Mesendoderm (in vitro differentiated cells): ENCODE data around the gene OLIG1.

Source experiments
- DNase-seq: peaks from one replicate; pipeline ENCODE4 v3.0.0; 2013
- H2AK5ac ChIP-seq: 2 replicates; pipeline ENCODE4 v1.6.1; 2013; ENCODE audit warnings: low read length, inconsistent platforms
- H2BK120ac ChIP-seq: 2 replicates; pipeline ENCODE4 v1.6.1; 2013; ENCODE audit warnings: low read depth, mild to moderate bottlenecking, low read length, moderate library complexity, mixed read lengths
- H2BK15ac ChIP-seq: replicated peaks from 2 replicates; pipeline ENCODE4 v1.6.1; 2013; ENCODE audit warnings: low read depth, mild to moderate bottlenecking, moderate library complexity
- H2BK5ac ChIP-seq: 2 replicates; pipeline ENCODE4 v1.6.1; 2013; ENCODE audit warnings: low read length, inconsistent platforms
- H3K18ac ChIP-seq: 2 replicates; pipeline ENCODE4 v1.6.1; 2013; ENCODE audit warnings: mild to moderate bottlenecking, low read length, mixed read lengths
- H3K23ac ChIP-seq: one replicate; pipeline ENCODE4 v1.6.1; 2013; ENCODE audit warnings: low read length
- H3K27ac ChIP-seq: 2 replicates; pipeline ENCODE4 v1.5.1; 2013; ENCODE audit warnings: low read depth, mild to moderate bottlenecking, inconsistent platforms, low read length, moderate library complexity
- H3K27me3 ChIP-seq: 2 replicates; pipeline ENCODE4 v1.6.1; 2013; ENCODE audit warnings: low read length, control low read depth, mild to moderate bottlenecking, inconsistent platforms; ENCODE audit not compliant: insufficient read depth, poor library complexity
- H3K36me3 ChIP-seq: 2 replicates; pipeline ENCODE4 v1.6.1; 2013; ENCODE audit warnings: low read length, inconsistent platforms; ENCODE audit not compliant: control insufficient read depth, insufficient read depth
- H3K4ac ChIP-seq: one replicate; pipeline ENCODE4 v1.6.1; 2013; ENCODE audit warnings: low read depth, mild to moderate bottlenecking, low read length, moderate library complexity
- H3K4me1 ChIP-seq: 2 replicates; pipeline ENCODE4 v1.6.1; 2013; ENCODE audit warnings: low read depth, low read length, inconsistent platforms; ENCODE audit not compliant: control insufficient read depth
- H3K4me2 ChIP-seq: 2 replicates; pipeline ENCODE4 v1.6.1; 2013; ENCODE audit warnings: low read length
- H3K4me3 ChIP-seq: 2 replicates; pipeline ENCODE4 v1.5.1; 2013; ENCODE audit warnings: mild to moderate bottlenecking, low read length
- H3K56ac ChIP-seq: one replicate; pipeline ENCODE4 v1.6.1; 2013; ENCODE audit warnings: low read length
- H3K79me1 ChIP-seq: 2 replicates; pipeline ENCODE4 v1.6.1; 2013; ENCODE audit warnings: low read length, inconsistent platforms
- H3K79me2 ChIP-seq: 2 replicates; pipeline ENCODE4 v1.6.1; 2013; ENCODE audit warnings: mild to moderate bottlenecking, low read length; ENCODE audit not compliant: control insufficient read depth, insufficient read depth
- H3K9ac ChIP-seq: 2 replicates; pipeline ENCODE4 v1.6.1; 2013; ENCODE audit warnings: low read length, inconsistent platforms
- H4K5ac ChIP-seq: one replicate; pipeline ENCODE4 v1.6.1; 2013; ENCODE audit warnings: low read length
- H4K8ac ChIP-seq: one replicate; pipeline ENCODE4 v1.6.1; 2013; ENCODE audit warnings: low read depth, mild to moderate bottlenecking, control low read depth, low read length, moderate library complexity
- WGBS: extraction: QIAGEN DNeasy Blood & Tissue Kit; methylation state at CpG from one replicate; pipeline ENCODE4 v1.1.7; 2013; ENCODE audit warnings: low lambda C conversion rate, missing lambda C conversion rate; ENCODE audit not compliant: insufficient coverage; ENCODE audit errors: extremely low coverage; 5-methylcytosine and 5-hydroxymethylcytosine counted together

The OLIG1 gene

DNA sequence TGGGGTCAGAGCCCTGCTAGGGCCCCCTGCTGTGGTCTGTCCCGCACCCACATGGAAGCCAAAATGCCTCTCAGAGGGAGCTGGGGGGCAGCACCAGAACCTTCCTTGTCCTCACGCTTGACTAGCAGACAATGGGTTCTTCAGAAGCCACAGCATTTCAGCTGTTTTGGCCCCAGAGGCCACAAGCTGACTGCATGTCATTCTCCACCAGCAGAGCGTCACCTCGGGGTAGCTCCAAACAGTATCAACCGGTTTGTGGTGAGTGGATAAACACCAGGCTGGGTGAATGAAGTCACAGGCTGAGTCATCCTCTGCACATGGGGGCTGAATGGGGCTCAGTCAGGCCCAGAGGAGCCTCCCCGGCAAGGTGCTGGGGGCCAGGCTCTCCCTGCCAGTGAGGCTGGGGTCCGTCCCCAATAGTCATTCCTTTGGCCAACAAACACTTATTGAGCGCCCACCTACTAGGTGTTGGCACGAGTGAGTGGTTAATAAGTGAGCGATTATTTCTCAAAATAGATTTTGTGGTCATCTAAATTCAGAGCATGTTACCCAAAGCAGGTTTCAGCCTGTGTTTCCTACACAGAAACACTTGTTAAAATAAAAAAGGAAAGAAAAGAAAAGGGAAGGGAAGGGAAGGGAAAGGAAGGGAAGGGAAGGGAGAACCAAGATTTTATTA, 9.1 kb downstream of the OLIG1 start:
- Histone ChIP-seq H3K36me3 (no peaks in the 10 kb centered on the region), H4K8ac (no peak overlapping the region), H3K4me1 (peaks cover 6% of the 10 kb centered on the region), H3K79me2 (no peaks in the 10 kb centered on the region), H3K9ac (no peak overlapping the region), H2BK5ac (no peak overlapping the region), H3K18ac (no peak overlapping the region), H3K4ac (no peak overlapping the region), H2AK5ac (no peak overlapping the region), H3K4me3 (no peak overlapping the region), H3K56ac (no peak overlapping the region), H3K27ac (no peak overlapping the region), H2BK120ac (no peak overlapping the region), H3K23ac (no peak overlapping the region), H3K27me3 (peaks cover 10% of the 10 kb centered on the region), H4K5ac (no peak overlapping the region), H2BK15ac (no peak overlapping the region), H3K4me2 (no peak overlapping the region), H3K79me1 (no peaks in the 10 kb centered on the region)
- no CpG with 5 or more reads among the region's 10 CpGs for WGBS
- peak; percentile 49 for DNase-seq

DNA sequence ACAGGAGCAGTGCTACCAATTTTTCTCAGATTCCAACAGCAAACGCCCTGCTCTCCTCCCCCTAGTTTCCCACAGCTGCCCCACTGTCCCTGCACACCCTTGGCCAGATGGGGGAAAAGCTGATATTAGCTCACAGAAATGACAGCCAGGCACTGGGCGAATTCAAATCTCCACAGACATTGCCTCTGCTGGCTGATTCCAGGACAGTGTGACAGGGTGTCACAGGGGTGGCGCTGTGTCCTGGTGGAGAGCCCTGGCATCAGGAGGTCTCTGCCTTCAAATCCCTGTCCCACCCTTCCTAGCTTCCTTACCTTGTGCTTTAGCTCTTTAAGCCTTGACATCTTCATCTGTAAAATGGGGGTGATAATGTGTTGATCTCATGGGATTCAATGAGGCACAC, 10.4 kb downstream of the OLIG1 start:
- H3K9ac ChIP-seq = no peak overlapping the region
- no peaks in the 10 kb centered on the region for H3K79me2 ChIP-seq
- no peak overlapping the region for H2BK120ac ChIP-seq
- no peak overlapping the region for H3K27ac ChIP-seq
- H3K36me3 ChIP-seq = no peaks in the 10 kb centered on the region
- H3K4me1 ChIP-seq = peaks cover 3% of the 10 kb centered on the region
- no peak overlapping the region for H3K23ac ChIP-seq
- H3K18ac ChIP-seq = no peak overlapping the region
- H4K5ac ChIP-seq = no peak overlapping the region
- DNase-seq = no peak
- no CpG with 5 or more reads among the region's 3 CpGs for WGBS
- H2BK5ac ChIP-seq = no peak overlapping the region
- no peak overlapping the region for H3K56ac ChIP-seq
- no peaks in the 10 kb centered on the region for H3K79me1 ChIP-seq
- H4K8ac ChIP-seq = no peak overlapping the region
- H2AK5ac ChIP-seq = no peak overlapping the region
- H2BK15ac ChIP-seq = no peak overlapping the region
- H3K27me3 ChIP-seq = no peaks in the 10 kb centered on the region
- H3K4me2 ChIP-seq = no peak overlapping the region
- no peak overlapping the region for H3K4me3 ChIP-seq
- no peak overlapping the region for H3K4ac ChIP-seq

DNA sequence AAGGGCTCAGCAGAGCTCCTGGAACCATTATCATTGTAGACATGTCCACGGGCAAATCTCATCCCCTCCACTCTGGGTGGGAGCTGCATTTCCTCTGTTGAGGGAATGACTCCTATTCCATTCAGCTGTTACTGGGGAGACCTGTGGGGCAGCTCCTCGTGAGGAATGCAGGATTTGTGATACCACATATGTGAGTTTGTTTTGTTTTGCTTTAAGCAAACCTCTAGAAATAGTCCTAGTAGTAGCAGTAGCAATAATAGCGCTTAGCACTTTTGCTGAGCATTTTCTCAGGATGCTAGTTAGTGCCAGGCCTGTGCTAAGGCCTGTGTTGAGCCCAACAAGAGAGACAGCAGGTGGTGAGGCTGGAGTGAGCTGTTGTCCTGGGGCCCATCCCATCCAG, 10.8 kb downstream of the OLIG1 start:
- WGBS = no CpG with 5 or more reads among the region's 3 CpGs
- no peak overlapping the region for H2BK15ac ChIP-seq
- no peaks in the 10 kb centered on the region for H3K27me3 ChIP-seq
- no peak overlapping the region for H4K8ac ChIP-seq
- no peak overlapping the region for H3K4me3 ChIP-seq
- H3K18ac ChIP-seq = no peak overlapping the region
- no peaks in the 10 kb centered on the region for H3K4me1 ChIP-seq
- H3K23ac ChIP-seq = no peak overlapping the region
- no peak overlapping the region for H2BK120ac ChIP-seq
- DNase-seq = no peak
- no peaks in the 10 kb centered on the region for H3K79me2 ChIP-seq
- no peak overlapping the region for H3K27ac ChIP-seq
- H3K56ac ChIP-seq = no peak overlapping the region
- H3K79me1 ChIP-seq = no peaks in the 10 kb centered on the region
- H3K4ac ChIP-seq = no peak overlapping the region
- H2AK5ac ChIP-seq = no peak overlapping the region
- no peak overlapping the region for H4K5ac ChIP-seq
- H3K9ac ChIP-seq = no peak overlapping the region
- H3K36me3 ChIP-seq = no peaks in the 10 kb centered on the region
- H2BK5ac ChIP-seq = no peak overlapping the region
- H3K4me2 ChIP-seq = no peak overlapping the region

DNA sequence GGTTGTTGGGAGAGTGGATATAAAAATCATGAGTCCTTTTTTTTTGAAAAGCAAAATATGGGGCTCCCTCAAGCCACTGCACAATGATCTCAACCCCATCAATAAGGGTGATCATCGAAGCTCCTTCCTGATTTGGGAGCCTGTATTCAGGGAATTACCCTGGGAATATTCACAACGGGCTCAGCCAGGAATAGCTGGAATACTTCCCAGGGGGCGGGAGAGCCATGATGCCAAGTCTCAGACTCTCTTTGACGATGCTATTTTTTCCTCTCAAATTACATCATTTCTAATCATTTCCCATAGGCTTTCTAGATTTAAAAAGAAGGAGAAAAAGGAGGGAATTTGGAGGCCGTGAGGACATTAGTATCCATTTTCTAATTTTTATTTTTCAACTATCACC, 18.4 kb downstream of the OLIG1 start:
- Histone ChIP-seq H3K79me1 (no peaks in the 10 kb centered on the region), H3K79me2 (no peaks in the 10 kb centered on the region), H4K8ac (no peak overlapping the region), H3K4me3 (no peak overlapping the region), H3K56ac (no peak overlapping the region), H4K5ac (no peak overlapping the region), H3K18ac (no peak overlapping the region), H2AK5ac (no peak overlapping the region), H3K23ac (no peak overlapping the region), H3K4me2 (no peak overlapping the region), H3K9ac (no peak overlapping the region), H3K36me3 (no peaks in the 10 kb centered on the region), H2BK5ac (no peak overlapping the region), H2BK15ac (no peak overlapping the region), H3K27ac (no peak overlapping the region), H3K4me1 (no peaks in the 10 kb centered on the region), H2BK120ac (no peak overlapping the region), H3K27me3 (no peaks in the 10 kb centered on the region), H3K4ac (no peak overlapping the region)
- no CpG with 5 or more reads among the region's 5 CpGs for WGBS
- no peak for DNase-seq

DNA sequence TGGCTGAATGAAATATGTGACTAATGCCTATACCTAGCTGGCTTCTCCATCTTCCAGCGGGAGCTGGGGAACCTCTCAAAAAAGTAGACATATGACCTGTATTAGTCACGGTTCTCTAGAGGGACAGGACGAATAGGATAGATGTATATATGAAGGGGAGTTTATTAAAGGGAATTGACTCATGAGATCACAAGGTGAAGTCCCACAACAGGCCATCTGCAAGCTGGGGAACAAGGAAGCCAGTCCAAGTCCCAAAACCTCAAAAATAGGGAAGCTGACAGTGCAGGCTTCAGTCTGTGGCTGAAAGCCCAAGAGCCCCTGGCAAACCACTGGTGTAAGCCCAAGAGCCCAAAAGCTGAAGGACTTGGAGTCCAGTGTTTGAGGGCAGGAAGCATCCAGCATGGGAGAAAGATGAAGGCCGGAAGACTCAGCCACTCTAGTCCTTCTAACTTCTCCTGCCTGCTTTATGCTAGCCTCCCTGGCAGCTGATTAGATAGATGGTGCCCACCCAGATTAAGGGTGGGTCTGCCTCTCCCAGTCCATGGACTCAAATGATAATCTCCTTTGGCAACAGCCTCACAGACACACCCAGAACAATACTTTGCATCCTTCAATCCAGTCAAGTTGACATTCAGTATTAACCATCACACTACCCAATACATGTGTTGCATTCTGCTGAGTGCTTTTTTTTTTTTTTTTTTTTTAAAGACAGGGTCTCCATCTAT, 19.6 kb downstream of the OLIG1 start:
- Histone ChIP-seq H3K56ac (no peak overlapping the region), H3K4me2 (no peak overlapping the region), H4K5ac (no peak overlapping the region), H3K27me3 (no peaks in the 10 kb centered on the region), H4K8ac (no peak overlapping the region), H3K4me3 (no peak overlapping the region), H3K9ac (no peak overlapping the region), H2BK5ac (no peak overlapping the region), H3K79me2 (no peaks in the 10 kb centered on the region), H3K79me1 (no peaks in the 10 kb centered on the region), H3K4me1 (no peaks in the 10 kb centered on the region), H2BK15ac (no peak overlapping the region), H3K18ac (no peak overlapping the region), H2AK5ac (no peak overlapping the region), H3K23ac (no peak overlapping the region), H2BK120ac (no peak overlapping the region), H3K4ac (no peak overlapping the region), H3K27ac (no peak overlapping the region), H3K36me3 (no peaks in the 10 kb centered on the region)
- DNase-seq = no peak
- no CpG with 5 or more reads among the region's 4 CpGs for WGBS
